ENCODE results near the gene FREM2.

The FREM2 gene

GRCh38 chr13:38900188-38900587 lies 213.3 kb downstream of the FREM2 start:
- DNase-seq, result no peak

- DNase-seq, result no peak
Measured at GRCh38 chr13:38902551-38902950, 215.7 kb downstream of the FREM2 start.

- no peak for DNase-seq
Measured at GRCh38 chr13:38905081-38905480, 218.2 kb downstream of the FREM2 start.

- DNase-seq, result no peak
Measured at GRCh38 chr13:38905861-38906260, 219.0 kb downstream of the FREM2 start.

GRCh38 chr13:38908574-38908973 lies 221.7 kb downstream of the FREM2 start:
- DNase-seq, result no peak

- no peak for DNase-seq
Measured at GRCh38 chr13:38914070-38914469, 227.2 kb downstream of the FREM2 start.

- DNase-seq, result no peak
Measured at GRCh38 chr13:38921081-38921480, 234.2 kb downstream of the FREM2 start.

GRCh38 chr13:38922170-38922569 lies 235.3 kb downstream of the FREM2 start:
- DNase-seq, result no peak

- DNase-seq, result no peak
Measured at GRCh38 chr13:38933786-38934185, 246.9 kb downstream of the FREM2 start.

Data from activated CD8-positive, alpha-beta memory T cell treated with anti-CD3 and anti-CD28 coated beads for 24 hours (primary cell).